ENCODE results near the gene REV3L.

Gene REV3L, protein sequence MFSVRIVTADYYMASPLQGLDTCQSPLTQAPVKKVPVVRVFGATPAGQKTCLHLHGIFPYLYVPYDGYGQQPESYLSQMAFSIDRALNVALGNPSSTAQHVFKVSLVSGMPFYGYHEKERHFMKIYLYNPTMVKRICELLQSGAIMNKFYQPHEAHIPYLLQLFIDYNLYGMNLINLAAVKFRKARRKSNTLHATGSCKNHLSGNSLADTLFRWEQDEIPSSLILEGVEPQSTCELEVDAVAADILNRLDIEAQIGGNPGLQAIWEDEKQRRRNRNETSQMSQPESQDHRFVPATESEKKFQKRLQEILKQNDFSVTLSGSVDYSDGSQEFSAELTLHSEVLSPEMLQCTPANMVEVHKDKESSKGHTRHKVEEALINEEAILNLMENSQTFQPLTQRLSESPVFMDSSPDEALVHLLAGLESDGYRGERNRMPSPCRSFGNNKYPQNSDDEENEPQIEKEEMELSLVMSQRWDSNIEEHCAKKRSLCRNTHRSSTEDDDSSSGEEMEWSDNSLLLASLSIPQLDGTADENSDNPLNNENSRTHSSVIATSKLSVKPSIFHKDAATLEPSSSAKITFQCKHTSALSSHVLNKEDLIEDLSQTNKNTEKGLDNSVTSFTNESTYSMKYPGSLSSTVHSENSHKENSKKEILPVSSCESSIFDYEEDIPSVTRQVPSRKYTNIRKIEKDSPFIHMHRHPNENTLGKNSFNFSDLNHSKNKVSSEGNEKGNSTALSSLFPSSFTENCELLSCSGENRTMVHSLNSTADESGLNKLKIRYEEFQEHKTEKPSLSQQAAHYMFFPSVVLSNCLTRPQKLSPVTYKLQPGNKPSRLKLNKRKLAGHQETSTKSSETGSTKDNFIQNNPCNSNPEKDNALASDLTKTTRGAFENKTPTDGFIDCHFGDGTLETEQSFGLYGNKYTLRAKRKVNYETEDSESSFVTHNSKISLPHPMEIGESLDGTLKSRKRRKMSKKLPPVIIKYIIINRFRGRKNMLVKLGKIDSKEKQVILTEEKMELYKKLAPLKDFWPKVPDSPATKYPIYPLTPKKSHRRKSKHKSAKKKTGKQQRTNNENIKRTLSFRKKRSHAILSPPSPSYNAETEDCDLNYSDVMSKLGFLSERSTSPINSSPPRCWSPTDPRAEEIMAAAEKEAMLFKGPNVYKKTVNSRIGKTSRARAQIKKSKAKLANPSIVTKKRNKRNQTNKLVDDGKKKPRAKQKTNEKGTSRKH (N-terminal part only)

DNA sequence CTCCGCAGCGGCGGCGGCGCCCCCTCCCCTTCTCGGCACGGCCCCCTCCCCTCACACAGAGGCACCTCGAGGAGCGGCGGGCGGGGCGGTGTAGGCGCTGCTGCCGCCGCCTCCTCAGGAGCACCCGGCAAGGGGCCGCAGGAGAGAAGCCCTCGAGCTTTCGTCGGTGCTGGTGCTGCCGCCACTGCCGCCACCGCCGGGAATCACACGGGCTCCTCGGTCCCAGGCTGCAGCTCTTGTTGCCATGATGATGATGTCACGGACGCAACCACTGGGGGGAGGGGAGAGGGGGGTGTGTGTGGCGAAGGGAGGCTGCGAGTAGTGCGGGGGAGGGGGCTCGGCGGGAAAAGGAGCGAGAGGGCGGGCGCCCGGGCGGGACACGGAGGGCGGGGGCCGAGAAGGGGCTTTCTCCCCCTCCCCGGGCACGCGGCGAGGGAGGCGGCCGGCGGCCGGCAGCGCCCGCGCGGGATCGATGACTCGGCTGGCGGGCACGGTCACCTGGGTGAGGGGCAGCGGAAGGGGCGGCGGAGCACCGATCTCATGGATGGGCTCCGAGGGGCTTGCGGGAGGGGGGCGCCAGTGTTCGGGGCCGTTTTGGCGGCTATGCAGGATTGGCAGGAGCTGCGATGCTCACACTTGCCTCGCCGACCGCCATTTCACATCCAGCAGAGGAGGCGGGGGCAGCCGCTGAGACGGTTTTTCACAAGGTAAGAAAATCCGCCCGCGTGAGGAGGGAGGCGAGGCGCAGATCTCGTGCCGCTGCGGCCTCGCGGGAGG, at the start of gene REV3L:
REV3L (minus strand) TSS at position 260 of the 777 bp plus-strand sequence. CDS start 330 bp downstream, outside the sequence.
- H3K27me3 ChIP-seq (replicated peaks; ENCODE audit: insufficient read depth, low read length) = no peaks in the 10 kb centered on the region
- TF ChIP-seq CTCF (IDR thresholded peaks at IDR 0.05; ENCODE audit: low read length) (no peak), EZH2phosphoT487 (IDR thresholded peaks at IDR 0.05; ENCODE audit: low read length) (no peak), EZH2 (optimal IDR thresholded peaks at IDR 0.05; ENCODE audit: low read depth, low read length) (no peak)
- H3K4me3 ChIP-seq (ENCODE audit: low read length) = peak within 1 kb of the TSS; percentile 94
- peak; percentile 83 for DNase-seq
- peaks cover 28% of the 10 kb centered on the region for H3K4me1 ChIP-seq (ENCODE audit: low read length)
- H4K20me1 ChIP-seq (ENCODE audit: insufficient read depth, low read length) = peaks cover 6% of the 10 kb centered on the region; the same call in 1 of the 2 replicates
- peak within 1 kb of the TSS; percentile 87 for H2AFZ ChIP-seq (ENCODE audit: low read length)
- H3K9me2 ChIP-seq (replicated peaks; ENCODE audit: insufficient read depth, low read length) = no peaks in the 10 kb centered on the region
- peaks cover 27% of the 10 kb centered on the region for H3F3A ChIP-seq (ENCODE audit: insufficient read depth, low read length)
- H3K27ac ChIP-seq (ENCODE audit: low read length) = peak within 1 kb of the TSS; percentile 98
- no peaks in the 10 kb centered on the region for H3K9me3 ChIP-seq (replicated peaks; ENCODE audit: insufficient read depth, low read length)
- peak within 1 kb of the TSS; percentile 98 for H3K9ac ChIP-seq (ENCODE audit: low read length)
- peaks cover 75% of the 10 kb centered on the region for H3K79me2 ChIP-seq (ENCODE audit: low read length)
- H3K36me3 ChIP-seq (replicated peaks; ENCODE audit: insufficient read depth, low read length) = no peaks in the 10 kb centered on the region; the same call in 1 of the 2 replicates
- H3K4me2 ChIP-seq (ENCODE audit: low read depth, low read length) = peak within 1 kb of the TSS; percentile 79

- no peak overlapping the region for H2AFZ ChIP-seq (ENCODE audit: low read length)
- no peak overlapping the region for H3K9ac ChIP-seq (ENCODE audit: low read length)
- no peaks in the 10 kb centered on the region for H3K79me2 ChIP-seq (ENCODE audit: low read length)
- no peak overlapping the region for H3K4me3 ChIP-seq (ENCODE audit: low read length)
- no peaks in the 10 kb centered on the region for H3K9me3 ChIP-seq (replicated peaks; ENCODE audit: insufficient read depth, low read length)
- TF ChIP-seq CTCF (IDR thresholded peaks at IDR 0.05; ENCODE audit: low read length) (no peak), EZH2phosphoT487 (IDR thresholded peaks at IDR 0.05; ENCODE audit: low read length) (no peak), EZH2 (optimal IDR thresholded peaks at IDR 0.05; ENCODE audit: low read depth, low read length) (no peak)
- H4K20me1 ChIP-seq (ENCODE audit: insufficient read depth, low read length) = no peaks in the 10 kb centered on the region
- H3K4me2 ChIP-seq (ENCODE audit: low read depth, low read length) = no peak overlapping the region
- H3K36me3 ChIP-seq (replicated peaks; ENCODE audit: insufficient read depth, low read length) = no peaks in the 10 kb centered on the region
- no peaks in the 10 kb centered on the region for H3K27me3 ChIP-seq (replicated peaks; ENCODE audit: insufficient read depth, low read length)
- H3K9me2 ChIP-seq (replicated peaks; ENCODE audit: insufficient read depth, low read length) = no peaks in the 10 kb centered on the region
- DNase-seq = no peak
- H3K27ac ChIP-seq (ENCODE audit: low read length) = no peak overlapping the region
- H3F3A ChIP-seq (ENCODE audit: insufficient read depth, low read length) = no peaks in the 10 kb centered on the region
- no peaks in the 10 kb centered on the region for H3K4me1 ChIP-seq (ENCODE audit: low read length)
Observed at GRCh38 chr6:111531185-111531584, 48.2 kb upstream of the REV3L start.

DNA sequence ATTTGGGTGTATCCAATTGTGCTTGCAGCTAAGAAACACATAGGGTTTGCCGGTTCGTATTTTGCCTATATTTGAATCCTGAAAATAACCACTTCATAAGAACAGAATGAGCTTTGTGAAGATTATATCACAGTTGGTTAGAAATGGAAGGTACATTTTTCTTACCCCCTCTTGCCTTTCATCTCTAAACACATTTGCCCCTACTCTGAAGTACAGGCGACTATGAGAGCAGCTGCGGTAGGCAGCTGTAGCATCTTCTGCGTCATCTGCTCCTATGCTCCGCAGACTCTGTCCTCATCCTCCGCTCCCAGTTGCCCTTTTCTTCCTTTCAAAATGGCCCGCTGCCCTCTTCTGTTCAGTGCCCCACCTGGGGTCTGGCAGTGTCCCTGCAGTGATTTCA, 47.6 kb upstream of the REV3L start:
- Histone ChIP-seq H3K79me2 (ENCODE audit: low read length) (no peaks in the 10 kb centered on the region), H3K9ac (ENCODE audit: low read length) (no peak overlapping the region), H3K4me1 (ENCODE audit: low read length) (no peaks in the 10 kb centered on the region), H3K27ac (ENCODE audit: low read length) (no peak overlapping the region), H3K4me3 (ENCODE audit: low read length) (no peak overlapping the region), H3F3A (ENCODE audit: insufficient read depth, low read length) (no peaks in the 10 kb centered on the region), H3K9me3 (replicated peaks; ENCODE audit: insufficient read depth, low read length) (no peaks in the 10 kb centered on the region), H2AFZ (ENCODE audit: low read length) (no peak overlapping the region), H3K27me3 (replicated peaks; ENCODE audit: insufficient read depth, low read length) (no peaks in the 10 kb centered on the region), H3K9me2 (replicated peaks; ENCODE audit: insufficient read depth, low read length) (no peaks in the 10 kb centered on the region), H3K36me3 (replicated peaks; ENCODE audit: insufficient read depth, low read length) (no peaks in the 10 kb centered on the region), H3K4me2 (ENCODE audit: low read depth, low read length) (no peak overlapping the region), H4K20me1 (ENCODE audit: insufficient read depth, low read length) (no peaks in the 10 kb centered on the region)
- no peak for TF ChIP-seq EZH2 (optimal IDR thresholded peaks at IDR 0.05; ENCODE audit: low read depth, low read length)
- TF ChIP-seq CTCF (IDR thresholded peaks at IDR 0.05; ENCODE audit: low read length) = no peak
- no peak for TF ChIP-seq EZH2phosphoT487 (IDR thresholded peaks at IDR 0.05; ENCODE audit: low read length)
- no peak for DNase-seq

All from MM.1S (cell line).